Endodermal cell (in vitro differentiated cells): ENCODE results near the gene SGPP2. TPM values are rescaled to one million over a fixed set of nuclear protein-coding genes. Genes with fewer than 3 reads are reported as not detected.

Experiments
- DNase-seq: peaks from one replicate; pipeline ENCODE4 v3.0.0-alpha.2; 2017
- H3K27ac ChIP-seq: 2 replicates; pipeline ENCODE4 v1.5.1; 2013; ENCODE audit warnings: mild to moderate bottlenecking, low read depth, low read length, moderate library complexity
- H3K27me3 ChIP-seq: 2 replicates; pipeline ENCODE4 v1.6.1; 2013; ENCODE audit warnings: mild to moderate bottlenecking, low read length, moderate library complexity; ENCODE audit not compliant: insufficient read depth, control insufficient read depth, poor library complexity, severe bottlenecking
- H3K36me3 ChIP-seq: 2 replicates; pipeline ENCODE4 v1.7.0; 2013; ENCODE audit warnings: mild to moderate bottlenecking, low read length, moderate library complexity; ENCODE audit not compliant: control insufficient read depth, insufficient read depth
- H3K4me1 ChIP-seq: one replicate; pipeline ENCODE4 v1.7.0; 2013; ENCODE audit warnings: low read length; ENCODE audit not compliant: control insufficient read depth, insufficient read depth
- H3K4me3 ChIP-seq: 2 replicates; pipeline ENCODE4 v1.5.1; 2013; ENCODE audit warnings: mild to moderate bottlenecking, low read length, moderate library complexity
- H3K9ac ChIP-seq: 2 replicates; pipeline ENCODE4 v1.6.1; 2013; ENCODE audit warnings: mild to moderate bottlenecking, low read length, moderate library complexity; ENCODE audit not compliant: poor library complexity, severe bottlenecking; ENCODE audit errors: extremely low read depth
- H3K9me3 ChIP-seq: 2 replicates; pipeline ENCODE4 v1.6.1; 2013; ENCODE audit warnings: mild to moderate bottlenecking, low read length, moderate library complexity; ENCODE audit not compliant: control insufficient read depth
- H3K27ac Mint-ChIP-seq: 2 replicates; pipeline ENCODE4 v1.8.0; 2020; ENCODE audit warnings: mixed read lengths
- H3K27me3 Mint-ChIP-seq: 2 replicates; pipeline ENCODE4 v1.8.0; 2021; ENCODE audit warnings: mild to moderate bottlenecking, mixed read lengths; ENCODE audit not compliant: insufficient read depth
- H3K36me3 Mint-ChIP-seq: 2 replicates; pipeline ENCODE4 v1.8.0; 2020; ENCODE audit warnings: low read depth, mixed read lengths
- H3K4me1 Mint-ChIP-seq: 2 replicates; pipeline ENCODE4 v1.8.0; 2020; ENCODE audit warnings: mixed read lengths
- H3K4me3 Mint-ChIP-seq: 2 replicates; pipeline ENCODE4 v1.8.0; 2020; ENCODE audit warnings: mild to moderate bottlenecking, moderate library complexity, mixed read lengths
- H3K9me3 Mint-ChIP-seq: 2 replicates; pipeline ENCODE4 v1.8.0; 2020; ENCODE audit warnings: mild to moderate bottlenecking, mixed read lengths
- WGBS, 2 experiments: methylation state at CpG; one replicate each; pipeline versions ENCODE4 v1.1.5 to v1.1.7; 2013; ENCODE audit warnings: missing lambda C conversion rate in 2 of 2, mixed read lengths in 1 of 2; ENCODE audit not compliant: insufficient coverage in 1 of 2, insufficient read length in 1 of 2; 5-methylcytosine and 5-hydroxymethylcytosine counted together
- total RNA-seq, 2 donors: library from RNA; stranded (reverse); fragmentation: NEBNext Ultra II Directional in 1 of 2; extraction: Animal tissue kit (Norgen Biotek cat#: 25700) in 1 of 2; gene quantifications; 2 replicates in 1 of 2; 3 replicates in 1 of 2; pipeline ENCODE4 v1.2.1, GENCODE V29; 2021
- TF ChIP-seq, protein P1 (sequence below): fragments of 200-600 bp; sonication (generic); conservative IDR thresholded peaks from 2 replicates; pipeline ENCODE4 v1.5.0; 2021; ENCODE audit warnings: antibody characterized with exemption, mild to moderate bottlenecking

SGPP2 gene
- total RNA-seq, 2 donors from 2014 or later = not detected

DNA sequence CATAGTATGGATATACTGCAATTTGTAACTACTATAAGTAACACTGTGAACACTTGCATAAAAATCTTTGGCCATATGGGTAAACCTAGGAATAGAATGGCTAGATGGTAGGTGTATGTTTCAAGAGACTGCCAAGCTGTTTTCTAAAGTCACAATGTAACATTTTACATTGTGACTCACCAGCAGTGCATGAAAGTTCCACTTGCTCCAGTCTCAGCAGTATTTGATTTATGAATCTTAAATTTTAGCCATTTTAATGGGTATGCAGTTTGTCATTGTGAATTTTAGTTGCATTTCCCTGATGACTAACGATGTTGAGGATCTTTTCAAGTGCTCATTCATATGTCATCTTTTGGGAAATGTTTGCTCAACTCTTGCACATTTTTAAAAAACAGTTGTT, 145.5 kb downstream of the SGPP2 start:
- Mint-ChIP-seq H3K4me3 (no peak overlapping the region), H3K27me3 (no peaks in the 10 kb centered on the region), H3K27ac (no peak overlapping the region), H3K4me1 (no peaks in the 10 kb centered on the region), H3K9me3 (no peaks in the 10 kb centered on the region), H3K36me3 (peaks cover 9% of the 10 kb centered on the region)
- TF ChIP-seq, protein P1, sequence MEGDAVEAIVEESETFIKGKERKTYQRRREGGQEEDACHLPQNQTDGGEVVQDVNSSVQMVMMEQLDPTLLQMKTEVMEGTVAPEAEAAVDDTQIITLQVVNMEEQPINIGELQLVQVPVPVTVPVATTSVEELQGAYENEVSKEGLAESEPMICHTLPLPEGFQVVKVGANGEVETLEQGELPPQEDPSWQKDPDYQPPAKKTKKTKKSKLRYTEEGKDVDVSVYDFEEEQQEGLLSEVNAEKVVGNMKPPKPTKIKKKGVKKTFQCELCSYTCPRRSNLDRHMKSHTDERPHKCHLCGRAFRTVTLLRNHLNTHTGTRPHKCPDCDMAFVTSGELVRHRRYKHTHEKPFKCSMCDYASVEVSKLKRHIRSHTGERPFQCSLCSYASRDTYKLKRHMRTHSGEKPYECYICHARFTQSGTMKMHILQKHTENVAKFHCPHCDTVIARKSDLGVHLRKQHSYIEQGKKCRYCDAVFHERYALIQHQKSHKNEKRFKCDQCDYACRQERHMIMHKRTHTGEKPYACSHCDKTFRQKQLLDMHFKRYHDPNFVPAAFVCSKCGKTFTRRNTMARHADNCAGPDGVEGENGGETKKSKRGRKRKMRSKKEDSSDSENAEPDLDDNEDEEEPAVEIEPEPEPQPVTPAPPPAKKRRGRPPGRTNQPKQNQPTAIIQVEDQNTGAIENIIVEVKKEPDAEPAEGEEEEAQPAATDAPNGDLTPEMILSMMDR = no peak
- no peaks in the 10 kb centered on the region for H3K4me1 ChIP-seq
- no peak for DNase-seq
- 93% methylated on average over 1 of the region's 1 CpG; no CpG with 5 or more reads in 1 of the 2 experiments for WGBS, 2 experiments
- H3K27me3 ChIP-seq = no peaks in the 10 kb centered on the region
- peaks cover 3% of the 10 kb centered on the region for H3K36me3 ChIP-seq
- H3K4me3 ChIP-seq = no peak overlapping the region
- no peak overlapping the region for H3K27ac ChIP-seq
- no peaks in the 10 kb centered on the region for H3K9me3 ChIP-seq
- no peak overlapping the region for H3K9ac ChIP-seq

DNA sequence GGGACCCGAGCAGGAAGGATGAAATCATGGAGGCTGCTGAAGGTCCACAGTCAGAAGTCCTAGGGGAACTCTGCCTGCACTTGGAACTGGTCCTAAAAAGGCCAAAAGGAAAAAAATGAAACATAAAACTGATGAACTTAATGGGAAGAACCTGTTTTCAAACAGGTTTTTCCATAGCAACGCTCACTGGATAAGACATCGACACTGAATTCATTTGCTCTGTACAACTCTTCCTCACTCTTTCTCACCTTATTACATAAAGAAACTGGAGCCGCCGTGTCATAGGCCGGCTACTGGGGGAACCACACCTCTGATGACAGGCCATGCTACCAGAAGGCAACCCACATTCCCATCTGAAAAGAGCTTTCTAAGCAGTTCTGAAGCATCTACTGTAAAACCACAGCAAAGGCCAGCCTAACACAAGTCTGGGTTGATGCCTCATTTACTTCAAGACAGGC, 147.9 kb downstream of the SGPP2 start:
- no peaks in the 10 kb centered on the region for H3K9me3 Mint-ChIP-seq
- Histone ChIP-seq H3K4me3 (no peak overlapping the region), H3K27ac (no peak overlapping the region), H3K27me3 (no peaks in the 10 kb centered on the region), H3K9ac (no peak overlapping the region), H3K36me3 (no peaks in the 10 kb centered on the region), H3K4me1 (no peaks in the 10 kb centered on the region), H3K9me3 (no peaks in the 10 kb centered on the region)
- no peak for DNase-seq
- no peak overlapping the region for H3K4me3 Mint-ChIP-seq
- H3K36me3 Mint-ChIP-seq = peaks cover 9% of the 10 kb centered on the region
- H3K27ac Mint-ChIP-seq = no peak overlapping the region
- TF ChIP-seq, protein P1 = no peak
- 83 to 96% methylated on average over 1 to 6 of the region's 6 CpGs for WGBS, 2 experiments
- no peaks in the 10 kb centered on the region for H3K27me3 Mint-ChIP-seq
- no peaks in the 10 kb centered on the region for H3K4me1 Mint-ChIP-seq

DNA sequence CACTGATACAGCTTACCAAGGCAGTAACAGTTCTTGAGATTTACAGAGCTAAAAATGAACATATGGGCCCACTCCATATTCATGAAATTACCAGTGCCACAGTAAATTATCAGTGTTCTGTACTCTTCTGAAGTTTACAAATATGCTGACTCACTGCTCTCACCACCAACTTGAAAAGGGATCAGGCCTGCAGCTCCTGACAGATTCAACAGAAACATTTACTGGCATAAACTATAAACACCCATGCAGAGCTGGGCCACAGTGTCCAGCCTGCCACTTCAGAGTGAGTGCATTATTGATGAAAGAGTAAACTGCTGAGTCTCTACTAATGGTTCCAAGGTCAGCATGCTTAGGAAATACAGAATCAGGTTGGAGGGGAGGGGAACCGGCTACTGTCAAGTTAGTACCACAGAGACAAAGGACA, 148.4 kb downstream of the SGPP2 start:
- Histone ChIP-seq H3K4me3 (no peak overlapping the region), H3K27me3 (no peaks in the 10 kb centered on the region), H3K27ac (no peak overlapping the region), H3K4me1 (no peaks in the 10 kb centered on the region), H3K9ac (no peak overlapping the region), H3K9me3 (no peaks in the 10 kb centered on the region), H3K36me3 (no peaks in the 10 kb centered on the region)
- no peaks in the 10 kb centered on the region for H3K9me3 Mint-ChIP-seq
- DNase-seq = no peak
- no peak overlapping the region for H3K27ac Mint-ChIP-seq
- no peak overlapping the region for H3K4me3 Mint-ChIP-seq
- no peaks in the 10 kb centered on the region for H3K4me1 Mint-ChIP-seq
- TF ChIP-seq, protein P1 = no peak
- no peaks in the 10 kb centered on the region for H3K27me3 Mint-ChIP-seq
- 80 to 92% methylated on average over 1 of the region's 1 CpG for WGBS, 2 experiments
- H3K36me3 Mint-ChIP-seq = peaks cover 9% of the 10 kb centered on the region
